Esophagus squamous epithelium (tissue), 4 donors: Measurements from ENCODE around the gene POU6F2.

Source experiments
- POLR2A ChIP-seq, 4 donors: fragments of 450-650 bp; IDR thresholded peaks; one replicate each; pipeline ENCODE4 v1.6.1; 2017; ENCODE audit warnings: antibody characterized with exemption in 4 of 4, mild to moderate bottlenecking in 4 of 4, moderate library complexity in 3 of 4
- TF ChIP-seq, protein P1 (sequence below), 6 experiments: fragments of 450-650 bp in 4 of 6; fragments of 200-600 bp in 2 of 6; sonication (generic) in 2 of 6; IDR thresholded peaks; one replicate each; pipeline ENCODE4 v1.5.1; 2016 to 2019; ENCODE audit warnings: antibody characterized with exemption in 6 of 6, mild to moderate bottlenecking in 4 of 6, moderate library complexity in 4 of 6

DNA sequence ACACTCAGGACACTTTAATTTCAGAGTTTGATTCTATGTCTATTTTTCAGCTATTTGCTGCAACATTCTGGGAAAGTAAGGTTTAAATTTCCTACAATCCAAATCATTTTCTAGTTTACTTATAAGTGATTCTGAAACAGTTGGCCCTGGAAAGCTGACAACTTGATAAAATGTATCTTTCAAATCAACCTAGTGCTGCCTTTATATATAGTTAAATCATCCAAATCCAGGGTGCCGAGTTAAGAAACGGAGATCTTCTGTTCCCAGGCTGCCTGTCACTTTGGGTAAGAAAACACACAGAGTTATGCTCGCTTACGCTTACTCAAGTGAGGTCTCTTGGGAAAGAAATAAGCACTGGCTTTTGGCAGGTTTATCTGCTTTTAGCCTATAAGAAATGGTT, 175.0 kb downstream of the POU6F2 start:
- TF ChIP-seq, protein P1, sequence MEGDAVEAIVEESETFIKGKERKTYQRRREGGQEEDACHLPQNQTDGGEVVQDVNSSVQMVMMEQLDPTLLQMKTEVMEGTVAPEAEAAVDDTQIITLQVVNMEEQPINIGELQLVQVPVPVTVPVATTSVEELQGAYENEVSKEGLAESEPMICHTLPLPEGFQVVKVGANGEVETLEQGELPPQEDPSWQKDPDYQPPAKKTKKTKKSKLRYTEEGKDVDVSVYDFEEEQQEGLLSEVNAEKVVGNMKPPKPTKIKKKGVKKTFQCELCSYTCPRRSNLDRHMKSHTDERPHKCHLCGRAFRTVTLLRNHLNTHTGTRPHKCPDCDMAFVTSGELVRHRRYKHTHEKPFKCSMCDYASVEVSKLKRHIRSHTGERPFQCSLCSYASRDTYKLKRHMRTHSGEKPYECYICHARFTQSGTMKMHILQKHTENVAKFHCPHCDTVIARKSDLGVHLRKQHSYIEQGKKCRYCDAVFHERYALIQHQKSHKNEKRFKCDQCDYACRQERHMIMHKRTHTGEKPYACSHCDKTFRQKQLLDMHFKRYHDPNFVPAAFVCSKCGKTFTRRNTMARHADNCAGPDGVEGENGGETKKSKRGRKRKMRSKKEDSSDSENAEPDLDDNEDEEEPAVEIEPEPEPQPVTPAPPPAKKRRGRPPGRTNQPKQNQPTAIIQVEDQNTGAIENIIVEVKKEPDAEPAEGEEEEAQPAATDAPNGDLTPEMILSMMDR (IDR thresholded peaks at IDR 0.05): no peak
- no peak for TF ChIP-seq POLR2A (IDR thresholded peaks at IDR 0.05)
